HG03066 (cell line): ENCODE results near the gene CDYL2.

ENCODE experiments used
- ATAC-seq: cut with Tn5 transposase; IDR thresholded peaks from one replicate; pipeline ENCODE4 v1.9.1; 2021; ENCODE audit warnings: low read depth; ENCODE audit not compliant: unreplicated experiment

CDYL2 gene

DNA sequence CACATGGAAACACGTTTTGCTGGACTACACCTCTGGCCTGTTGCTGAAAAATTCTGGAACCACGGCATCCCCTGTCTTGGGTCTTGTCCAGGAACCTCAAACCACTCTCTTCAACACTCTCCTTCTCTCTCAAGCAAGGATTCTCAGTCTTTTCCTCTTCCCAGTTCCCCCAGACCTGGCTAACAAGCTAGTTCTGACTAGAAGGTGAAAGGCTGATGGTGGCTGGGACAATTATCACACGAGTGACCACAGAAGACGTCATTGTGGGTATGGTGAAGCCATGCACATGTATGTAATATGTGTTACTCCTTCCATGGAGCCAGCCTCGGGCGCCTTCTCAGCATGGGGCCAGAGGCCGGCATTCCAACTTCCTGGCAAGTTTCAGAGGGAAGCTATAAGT is 123.0 kb downstream of the CDYL2 start:
- no peak for ATAC-seq

DNA sequence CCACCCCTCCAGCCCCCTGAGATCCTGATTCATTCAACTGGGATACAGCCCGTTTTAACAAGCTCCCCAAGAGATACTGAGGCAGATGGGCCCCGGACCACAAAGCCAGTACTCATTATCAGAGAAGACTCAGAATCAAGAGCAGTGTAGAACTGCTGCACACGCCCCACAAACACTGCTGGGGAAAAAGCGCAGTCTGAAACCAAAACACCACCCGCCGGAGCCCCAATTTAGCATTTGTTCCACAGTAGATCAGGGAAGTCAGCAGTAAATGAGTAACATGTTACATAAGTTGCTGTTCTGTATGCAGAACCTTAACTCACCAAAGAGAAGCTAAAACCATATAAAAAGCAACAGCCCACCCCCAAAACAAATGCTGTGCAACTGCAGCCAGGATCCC is 123.6 kb downstream of the CDYL2 start:
- ATAC-seq = no peak

DNA sequence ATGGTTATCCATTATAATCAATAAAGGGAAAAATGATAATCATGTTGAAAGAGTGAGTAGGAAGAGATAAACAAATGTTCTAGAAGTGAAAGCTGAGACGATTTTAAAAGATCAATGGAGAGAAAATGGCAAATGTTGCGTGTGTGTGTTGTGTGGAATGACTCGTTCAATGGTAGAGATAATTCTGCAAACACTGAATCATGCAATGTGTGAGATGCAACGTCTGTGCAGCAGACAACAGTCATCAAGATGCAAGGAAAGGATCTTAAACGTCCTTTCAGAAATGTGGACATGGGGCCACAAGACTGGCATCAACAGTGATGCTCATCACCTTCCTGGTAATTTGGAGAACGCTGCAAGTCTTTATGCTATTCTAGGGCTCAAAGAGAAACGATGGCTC is 124.4 kb downstream of the CDYL2 start:
- no peak for ATAC-seq

DNA sequence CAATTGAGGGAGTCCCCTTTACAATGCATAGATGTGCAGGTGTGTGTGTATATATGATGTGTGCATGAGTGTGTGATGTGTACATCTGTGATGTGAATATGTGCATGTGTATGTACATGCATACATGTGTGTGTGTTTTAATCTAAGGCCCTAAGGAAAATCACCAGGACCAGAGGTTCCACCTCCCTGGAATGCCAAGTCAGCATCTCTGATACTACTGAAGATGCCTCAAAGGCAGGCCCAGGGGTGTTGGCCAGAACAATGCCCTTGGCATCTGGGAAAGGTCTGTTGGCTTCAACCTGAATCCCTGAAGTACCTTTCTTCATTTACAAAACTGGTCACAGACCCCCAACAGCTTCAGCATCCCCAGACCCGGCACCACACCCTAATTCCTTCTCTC is 129.5 kb downstream of the CDYL2 start:
- ATAC-seq = no peak

DNA sequence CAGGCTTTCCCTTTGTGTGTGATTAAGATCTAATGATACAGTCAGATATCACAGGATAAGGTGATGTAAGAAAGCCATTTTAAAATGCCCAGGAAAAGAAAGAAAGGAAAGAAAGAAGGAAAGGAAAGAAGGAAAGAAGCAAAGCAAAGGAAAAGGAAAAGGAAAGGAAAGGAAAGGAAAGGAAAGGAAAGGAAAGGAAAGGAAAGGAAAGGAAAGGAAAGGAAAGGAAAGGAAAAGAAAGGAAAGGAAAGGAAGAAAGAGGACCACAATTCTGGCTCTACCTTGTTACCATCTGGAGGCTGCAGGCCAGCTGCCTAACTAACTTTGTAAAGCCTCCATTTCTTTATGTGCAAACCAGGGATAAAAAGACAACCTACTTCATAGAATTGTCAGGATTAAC is 132.0 kb downstream of the CDYL2 start:
- ATAC-seq = no peak

DNA sequence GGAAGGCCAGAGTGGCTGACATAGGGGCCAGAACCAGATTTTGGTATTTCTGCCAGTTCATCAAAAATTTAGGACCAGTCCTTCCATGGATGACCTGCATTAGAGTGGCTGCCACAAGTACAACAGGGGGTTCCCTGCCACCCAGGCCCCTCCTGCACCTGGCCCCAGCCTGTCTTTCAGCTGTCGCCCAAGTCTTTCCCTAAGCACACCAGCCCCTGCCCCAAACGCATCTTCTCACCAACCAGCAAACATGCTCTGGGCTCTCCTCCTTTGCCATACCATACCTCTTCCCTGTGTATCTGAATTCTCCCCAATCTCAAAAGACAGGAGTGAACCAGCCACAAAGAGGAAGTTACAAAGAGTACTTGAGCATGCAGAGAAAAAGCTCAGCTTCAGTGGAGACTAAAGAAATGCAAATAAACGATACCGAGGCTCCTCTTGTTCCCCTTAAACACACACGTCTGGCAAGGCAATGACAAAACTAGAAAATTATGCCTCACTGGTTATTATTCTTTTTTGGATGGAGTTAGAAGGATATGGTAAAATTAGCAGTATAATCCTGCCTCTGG is 133.0 kb downstream of the CDYL2 start:
- ATAC-seq = peak; percentile 63

DNA sequence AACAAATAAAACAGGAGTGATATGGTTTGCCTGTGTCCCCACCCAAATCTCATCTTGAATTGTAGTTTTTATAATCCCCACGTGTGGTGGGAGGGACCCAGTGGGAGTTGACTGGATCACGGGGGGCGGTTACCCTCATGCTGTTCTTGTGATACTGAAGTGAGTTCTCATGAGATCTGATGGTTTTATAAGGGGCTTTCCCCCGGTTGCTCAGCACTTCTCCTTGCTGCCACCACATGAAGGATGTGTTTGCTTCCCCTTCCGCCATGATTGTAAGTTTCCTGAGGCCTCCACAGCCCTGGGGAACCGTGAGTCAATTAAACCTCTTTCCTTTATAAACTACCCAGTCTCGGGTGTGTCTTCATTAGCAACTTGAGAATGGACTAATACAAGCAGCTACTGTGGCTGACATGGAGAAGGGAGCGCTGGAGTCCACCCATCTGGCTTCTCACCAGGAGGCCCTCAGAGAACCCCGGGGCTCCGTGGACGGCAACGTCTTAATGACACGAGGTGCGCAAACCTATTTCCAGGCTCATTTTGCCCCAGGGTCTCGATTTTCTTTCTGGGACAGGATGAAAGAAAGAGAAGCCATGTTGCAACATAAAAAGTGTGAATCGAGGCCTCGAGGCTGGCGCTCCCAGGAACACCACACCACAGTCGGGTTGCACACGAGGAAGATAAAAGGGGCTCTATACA is 134.1 kb downstream of the CDYL2 start:
- ATAC-seq = no peak

DNA sequence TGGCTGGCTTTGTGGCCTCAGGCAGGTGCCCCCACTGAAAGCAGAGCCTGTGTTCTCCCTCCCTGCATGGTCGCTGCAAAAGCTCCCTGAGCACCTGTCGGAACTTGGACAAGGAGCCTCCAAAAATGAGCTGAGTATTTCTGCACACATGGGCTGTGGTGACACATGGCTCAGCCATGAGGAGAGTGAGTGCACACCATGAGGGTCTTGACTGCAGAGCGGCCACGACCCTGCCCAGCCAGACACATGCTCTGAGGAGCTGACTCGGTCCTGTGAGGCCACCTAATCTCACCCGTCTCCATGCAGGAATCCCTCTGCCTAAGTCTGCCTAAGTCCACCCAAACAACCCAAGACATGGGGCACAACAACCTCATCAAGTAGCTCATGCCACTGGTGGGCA is 134.7 kb downstream of the CDYL2 start:
- no peak for ATAC-seq

DNA sequence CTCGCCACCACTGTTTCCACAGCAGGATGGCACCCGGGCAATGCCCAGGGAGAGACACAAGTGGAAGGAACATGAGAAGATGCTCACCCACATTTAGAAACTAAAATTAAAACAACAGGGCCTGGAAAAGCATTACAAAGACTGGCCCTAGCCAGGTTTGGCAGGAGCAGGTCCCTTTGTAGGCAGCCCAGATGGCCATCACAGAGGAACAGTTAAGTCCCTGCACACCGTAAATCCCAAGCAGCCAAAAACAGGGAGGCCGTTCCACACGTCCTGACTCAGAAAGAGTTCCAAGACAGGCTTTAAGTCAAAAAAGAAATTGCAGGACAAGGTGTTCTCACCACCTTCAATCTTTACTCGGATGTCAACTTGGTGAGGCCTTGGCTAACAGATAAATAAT is 136.5 kb downstream of the CDYL2 start:
- no peak for ATAC-seq

DNA sequence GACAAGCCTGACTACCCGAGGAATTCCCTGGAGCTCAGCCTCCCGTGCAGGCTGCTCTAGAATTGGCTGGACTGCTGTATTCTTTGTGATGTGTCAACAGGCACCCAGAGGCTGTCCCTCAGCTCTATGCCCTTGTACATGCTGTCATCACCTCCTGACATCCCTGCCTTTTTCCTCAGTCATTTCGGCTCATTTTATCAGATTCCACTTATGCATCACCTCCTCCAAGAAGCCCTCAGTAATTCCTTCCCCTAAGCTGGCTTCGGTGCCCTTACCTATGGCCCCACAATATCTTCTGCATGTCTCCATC is 137.2 kb downstream of the CDYL2 start:
- no peak for ATAC-seq

DNA sequence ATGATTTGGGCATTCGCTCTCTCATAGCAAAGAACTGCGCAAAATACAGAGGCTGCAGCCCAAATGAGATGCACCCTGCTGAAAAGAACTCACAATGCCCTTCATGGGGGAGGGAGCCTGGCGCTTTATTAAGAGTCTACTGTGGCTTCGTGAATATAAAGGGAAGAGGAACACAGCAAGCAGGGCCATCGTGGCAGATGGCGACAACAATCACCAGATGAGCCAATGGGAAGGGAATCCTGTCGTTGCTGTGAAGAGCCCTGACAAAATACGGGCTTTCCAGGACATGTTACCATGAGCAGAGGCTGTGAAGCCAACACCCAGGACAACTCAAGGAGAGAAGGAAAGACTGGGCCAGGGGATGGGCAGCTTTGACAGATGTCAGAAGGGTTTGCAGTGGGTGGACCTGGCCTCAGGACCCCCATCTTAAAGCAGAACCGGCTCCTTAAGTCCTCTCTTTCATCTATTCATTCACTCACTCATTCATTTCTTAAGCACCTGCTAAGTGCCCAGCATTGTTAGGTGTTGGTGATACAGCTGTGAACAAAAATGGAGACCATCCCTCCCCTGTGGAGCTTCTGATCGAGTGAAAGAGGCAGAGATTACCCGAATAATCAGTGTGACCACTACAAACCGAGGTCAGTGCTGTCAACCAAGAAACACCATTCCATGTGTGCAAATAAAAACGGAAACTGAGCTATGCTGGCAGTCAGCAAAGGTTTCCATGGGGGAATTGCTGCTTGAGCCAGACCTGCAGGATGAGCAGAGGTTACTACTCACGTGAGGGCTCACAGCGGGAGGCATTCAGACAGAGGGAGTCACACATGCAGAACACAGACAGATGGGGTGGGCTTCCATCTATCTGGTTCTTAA is 137.8 kb downstream of the CDYL2 start:
- ATAC-seq = no peak

DNA sequence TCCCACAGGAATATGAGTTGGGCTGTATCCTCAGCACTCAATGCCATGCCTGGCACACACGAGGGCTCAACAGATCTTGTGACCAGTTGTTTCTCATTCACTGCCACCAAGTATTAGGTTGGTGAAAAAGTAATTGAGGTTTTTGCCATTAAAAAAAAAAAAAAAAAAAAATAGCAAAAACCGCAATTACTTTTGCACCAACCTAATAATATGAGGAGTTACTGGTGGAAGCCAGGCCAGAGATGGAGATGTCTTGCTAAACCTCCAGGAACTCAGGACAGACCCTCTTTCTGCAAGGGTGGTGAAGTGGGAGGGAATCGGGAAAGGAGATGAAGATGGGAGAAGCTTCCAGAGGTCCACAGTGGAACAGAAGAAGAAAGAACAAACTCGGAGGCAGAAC is 139.0 kb downstream of the CDYL2 start:
- ATAC-seq = no peak

DNA sequence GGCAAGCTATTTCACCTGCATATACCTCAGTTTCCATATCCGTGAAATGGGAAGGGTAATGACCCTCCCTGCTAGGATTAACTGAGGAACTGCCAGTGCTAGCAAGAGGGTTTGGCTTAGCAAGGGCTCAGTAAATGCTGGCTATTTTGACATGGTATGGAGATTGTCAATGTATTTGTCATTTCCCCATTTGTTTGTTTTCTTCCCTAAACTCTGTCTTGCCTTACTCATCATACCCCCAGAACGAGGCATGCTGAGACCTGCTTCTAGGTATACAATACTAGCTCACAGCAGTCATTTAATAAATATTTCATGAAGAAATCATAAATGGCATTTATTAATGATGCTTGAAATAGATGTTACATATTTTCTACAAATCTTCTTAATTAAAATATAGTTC is 139.6 kb downstream of the CDYL2 start:
- no peak for ATAC-seq

DNA sequence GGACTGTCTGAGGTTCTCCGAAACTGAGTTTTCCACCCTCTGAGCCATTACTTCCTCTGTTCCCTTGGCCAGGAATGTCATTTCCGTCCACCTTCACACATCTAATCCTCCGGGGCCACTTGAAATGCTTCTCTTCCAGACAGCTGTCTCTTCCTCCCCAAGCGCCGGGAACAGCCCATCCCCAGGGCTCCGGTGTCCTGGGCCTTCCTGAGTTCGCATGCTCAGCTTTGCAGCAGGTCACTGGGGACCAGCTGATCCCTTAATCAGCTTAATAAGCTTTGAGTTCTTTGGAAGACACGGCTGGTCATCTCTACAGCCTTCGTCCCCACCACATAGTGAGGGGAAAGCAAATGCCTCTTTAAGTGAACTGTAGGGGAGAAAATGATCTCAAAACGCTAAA is 140.2 kb downstream of the CDYL2 start:
- no peak for ATAC-seq

DNA sequence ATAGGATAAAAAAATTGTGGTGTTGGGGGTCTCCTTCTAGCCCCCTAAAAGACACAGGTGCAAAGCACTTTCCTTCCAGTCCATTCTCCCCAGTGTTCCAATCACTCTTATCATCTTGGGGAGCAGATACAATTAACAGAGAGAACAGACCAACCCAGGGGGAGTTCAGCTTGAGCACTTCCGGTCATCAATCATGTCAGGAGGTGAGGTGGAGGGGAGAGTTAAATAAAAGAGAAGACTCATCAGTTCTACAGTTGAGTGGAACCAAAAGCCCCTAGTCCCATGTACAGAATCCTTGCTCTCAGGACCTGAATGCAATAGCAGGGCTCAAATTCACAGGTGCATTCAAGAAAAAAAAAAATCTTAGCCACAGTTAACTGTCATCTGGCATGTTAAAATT is 141.3 kb downstream of the CDYL2 start:
- ATAC-seq = no peak

DNA sequence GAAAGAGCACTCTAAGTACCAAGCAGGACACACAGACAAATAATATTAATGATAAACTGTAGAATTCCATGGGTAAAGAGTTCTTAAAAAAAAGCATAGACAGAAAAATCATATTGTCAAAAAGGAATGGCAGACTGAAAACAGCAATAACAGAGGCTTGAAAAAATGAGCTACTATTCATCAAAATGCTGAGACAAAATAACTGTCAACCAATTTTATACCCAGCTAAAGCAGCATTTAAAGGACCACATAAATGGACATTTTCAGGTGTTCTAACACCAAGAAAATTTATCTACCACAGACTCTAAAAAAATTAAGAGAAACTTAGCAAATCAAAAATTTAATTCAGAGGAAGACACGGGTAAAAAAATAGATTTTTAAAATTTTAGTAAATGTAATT is 144.5 kb downstream of the CDYL2 start:
- no peak for ATAC-seq

DNA sequence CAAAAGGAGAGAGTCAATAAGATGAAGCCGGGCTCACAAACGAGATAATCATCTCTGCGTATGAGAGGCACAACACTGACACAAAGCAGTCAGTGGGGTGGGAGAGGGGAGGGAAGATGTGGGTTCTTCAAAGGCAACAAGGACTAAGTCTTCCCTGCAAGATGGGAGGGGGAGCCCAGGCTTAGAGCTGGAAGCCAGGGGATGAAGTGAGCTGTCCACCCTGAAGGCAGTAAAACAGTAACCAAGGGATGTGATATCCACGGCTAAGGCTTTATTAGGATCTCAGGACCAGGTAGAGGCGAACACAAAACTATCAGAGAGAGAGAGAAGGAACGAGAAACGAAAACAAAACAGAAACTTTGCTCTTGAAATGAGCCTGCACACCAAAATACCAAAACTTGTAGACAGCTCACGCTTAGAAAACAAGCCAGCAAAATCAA is 147.7 kb downstream of the CDYL2 start:
- ATAC-seq = peak; percentile 97

DNA sequence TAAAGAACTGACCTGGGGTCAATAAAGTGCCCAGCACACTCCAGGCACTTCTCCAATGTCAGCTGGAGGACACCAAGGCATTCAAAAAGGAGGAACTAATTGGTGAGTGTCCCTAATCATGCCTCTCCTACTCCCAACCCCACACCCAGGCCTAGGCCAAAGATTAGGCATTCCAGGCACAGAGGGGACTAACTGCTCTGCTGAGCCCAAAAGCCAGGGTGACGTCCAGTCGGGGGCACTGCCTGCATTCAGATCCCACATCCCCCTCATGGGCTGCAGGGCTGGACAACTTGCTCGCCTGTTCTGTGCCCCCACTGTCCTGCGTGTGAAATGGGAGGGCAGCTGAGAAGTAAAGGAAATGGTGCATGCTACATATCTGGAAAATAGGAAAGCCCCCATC is 148.2 kb downstream of the CDYL2 start:
- no peak for ATAC-seq

DNA sequence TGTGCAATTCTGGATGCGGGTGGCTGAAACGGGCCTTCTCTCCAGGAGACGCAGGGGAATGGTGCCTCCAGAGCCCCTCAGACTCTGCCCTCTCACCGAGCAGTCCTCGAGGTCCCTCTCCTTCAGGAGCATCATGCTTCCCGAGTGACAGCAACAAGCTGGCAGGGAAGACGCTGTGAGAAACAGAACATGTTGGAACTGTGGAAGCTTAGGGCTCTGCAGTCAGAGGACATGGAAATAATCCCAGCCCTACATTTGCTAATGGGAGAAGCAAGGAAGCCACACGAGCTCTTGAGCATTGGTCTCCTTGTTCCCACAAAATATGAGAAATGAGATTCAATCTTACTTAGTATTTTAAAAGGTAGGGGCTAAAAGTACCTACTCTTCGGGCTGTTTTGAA is 148.6 kb downstream of the CDYL2 start:
- ATAC-seq = no peak

DNA sequence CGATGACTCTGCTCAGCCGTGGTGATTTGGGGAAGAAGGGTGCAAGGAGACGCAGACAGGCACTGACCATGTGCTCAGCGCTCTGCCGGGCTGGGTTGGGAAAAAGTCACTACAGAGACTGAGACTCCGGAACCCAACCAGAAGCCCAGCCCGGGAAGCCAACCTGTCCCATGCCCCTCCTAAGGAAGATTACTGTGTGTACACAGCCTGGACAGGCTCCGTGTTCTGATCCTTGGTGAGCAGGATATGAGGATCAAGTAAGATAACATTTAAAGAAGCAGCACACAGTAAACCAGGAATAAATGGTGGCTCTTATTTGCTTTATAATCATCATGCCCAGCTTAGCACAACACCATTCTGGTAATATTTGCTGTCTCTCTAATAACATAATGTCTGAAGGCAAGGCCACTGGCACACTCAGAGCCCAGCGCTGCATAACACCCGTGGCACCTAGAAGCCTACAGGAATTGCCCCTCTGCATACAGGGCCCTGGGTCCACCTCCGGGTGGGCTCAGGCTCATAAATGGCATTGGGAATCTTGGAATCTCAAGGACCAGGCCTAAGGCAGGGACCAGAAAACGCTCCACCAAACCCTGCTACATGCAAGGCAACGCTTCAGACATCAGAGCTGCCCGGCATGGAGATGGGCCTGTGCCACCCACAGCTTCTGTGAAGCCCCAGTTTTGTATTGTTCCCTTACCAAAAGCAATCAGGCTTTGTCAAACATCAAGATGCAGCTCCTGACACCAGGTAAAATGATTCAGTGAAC is 150.1 kb downstream of the CDYL2 start:
- ATAC-seq = no peak

DNA sequence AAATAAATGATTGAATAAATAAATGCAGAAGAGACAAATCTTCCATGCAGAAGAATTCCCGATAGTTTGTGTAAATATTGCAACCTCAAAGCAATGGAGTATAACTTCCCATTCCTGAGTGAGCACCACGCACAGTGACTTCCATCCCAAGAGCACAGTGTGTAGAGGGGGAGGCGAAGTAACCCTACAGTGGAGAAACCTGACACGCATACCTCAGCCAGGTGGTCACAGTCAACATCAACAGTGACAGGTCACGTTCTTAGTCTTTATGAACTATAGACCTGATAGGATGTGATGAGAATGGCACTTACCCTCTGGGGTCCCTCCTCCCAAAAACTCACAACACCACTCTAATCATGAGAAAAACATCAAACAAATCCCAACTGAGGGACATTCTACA is 152.0 kb downstream of the CDYL2 start:
- ATAC-seq = no peak
